Astrocyte (in vitro differentiated cells and primary cell): ENCODE data around the gene CACNA1C.

Experiments
- CTCF ChIP-seq: IDR thresholded peaks from 2 replicates; pipeline ENCODE4 v1.5.1; 2011; ENCODE audit warnings: low read depth, mild to moderate bottlenecking, inconsistent platforms, low read length, moderate library complexity; ENCODE audit not compliant: insufficient read depth
- EZH2 ChIP-seq: IDR thresholded peaks from 2 replicates; pipeline ENCODE4 v1.6.1; 2012; ENCODE audit warnings: mild to moderate bottlenecking, low read length, inconsistent platforms; ENCODE audit not compliant: insufficient read depth

DNA sequence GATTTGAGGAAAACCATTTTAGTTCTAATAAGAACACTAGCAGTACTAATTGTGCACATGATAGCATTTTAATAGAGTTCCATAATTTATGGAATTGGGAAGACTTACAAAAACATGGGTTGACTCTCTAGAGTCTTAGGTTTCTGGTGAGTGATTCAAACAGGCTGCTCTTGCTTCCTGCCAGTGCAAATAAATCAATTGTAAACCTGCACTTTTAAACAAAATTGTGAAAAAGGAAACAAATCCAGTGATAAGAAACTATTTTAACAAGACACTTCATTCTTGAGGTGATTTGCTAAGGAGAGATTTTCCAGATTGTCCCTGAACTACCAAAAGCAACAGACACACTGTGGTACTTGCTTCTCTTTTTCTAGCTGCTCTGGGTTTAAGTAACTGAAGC, 112.2 kb downstream of the CACNA1C start:
- TF ChIP-seq CTCF (no peak), EZH2 (no peak)
